Stomach (tissue), 9 donors: ENCODE results near the gene SMPD3. TPM values are rescaled to one million over a fixed set of nuclear protein-coding genes. Genes with fewer than 3 reads are reported as not detected.

ENCODE experiments used
- DNase-seq, 2 donors: peaks; one replicate each; pipeline versions ENCODE4 v3.0.0 to v3.0.0-alpha.2; 2013 to 2019
- H3K27ac ChIP-seq, 5 donors: fragments of 200-600 bp in 4 of 5; sonication (generic) in 4 of 5; one replicate each; pipeline ENCODE4 v1.5.1; 2013 to 2019; ENCODE audit warnings: mild to moderate bottlenecking in 1 of 5, moderate library complexity in 1 of 5
- H3K27me3 ChIP-seq, 3 donors: fragments of 200-600 bp; sonication (generic); one replicate each; pipeline ENCODE4 v1.5.1; 2017 to 2019; ENCODE audit warnings: mixed run types in 1 of 3
- H3K36me3 ChIP-seq, 4 donors: fragments of 200-600 bp; sonication (generic); 1 replicate in 3 of 4; 2 replicates in 1 of 4; pipeline ENCODE4 v1.5.1; 2016 to 2019
- H3K4me1 ChIP-seq, 4 donors: fragments of 200-600 bp; sonication (generic); one replicate each; pipeline ENCODE4 v1.5.1; 2016 to 2019
- H3K4me3 ChIP-seq, 4 donors: fragments of 200-600 bp; sonication (generic) in 3 of 4; one replicate each; pipeline ENCODE4 v1.5.1; 2016 to 2019; ENCODE audit warnings: mild to moderate bottlenecking in 1 of 4
- H3K9me3 ChIP-seq, 4 donors: fragments of 200-600 bp; sonication (generic); one replicate each; pipeline ENCODE4 v1.5.1; 2016 to 2019
- EP300 ChIP-seq: sonication (generic); formaldehyde crosslinking; IDR thresholded peaks from one replicate; pipeline ENCODE4 v1.6.1; 2017; ENCODE audit warnings: antibody characterized with exemption
- POLR2A ChIP-seq, 4 donors: fragments of 450-650 bp; IDR thresholded peaks; one replicate each; pipeline ENCODE4 v1.6.1; 2016; ENCODE audit warnings: antibody characterized with exemption in 4 of 4, control low read depth in 2 of 4, mild to moderate bottlenecking in 1 of 4, moderate library complexity in 1 of 4
- POLR2AphosphoS5 ChIP-seq, 3 donors: sonication (generic); formaldehyde crosslinking; IDR thresholded peaks; one replicate each; pipeline ENCODE4 v1.6.1; 2016; ENCODE audit warnings: antibody characterized with exemption in 3 of 3
- WGBS, 5 donors: extraction: QIAGEN DNeasy Blood & Tissue Kit in 3 of 5; methylation state at CpG; one replicate each; pipeline versions ENCODE4 v1.1.5 to v1.1.7; 2013 to 2018; 5-methylcytosine and 5-hydroxymethylcytosine counted together
- intact Hi-C: fragments of 100-400 bp; cut with DNase I; formaldehyde crosslinking; loops from one replicate; pipeline ENCODE4 v1.15.1; 2023; ENCODE audit warnings: low total_unique reads
- polyA plus RNA-seq, 3 donors: library from polyadenylated mRNA; stranded (reverse); fragments of 200-250 nt; gene quantifications; one replicate each; pipeline ENCODE4 v1.2.3, GENCODE V29; 2013
- total RNA-seq, 5 donors: library from RNA; depleted of rRNA; stranded (reverse); fragments of >200 nt; gene quantifications; one replicate each; pipeline versions ENCODE4 v1.1.0 to v1.2.3, GENCODE V29; 2014 to 2016
- TF ChIP-seq, protein P1 (sequence below), 7 experiments: fragments of 450-650 bp in 4 of 7; fragments of 200-600 bp in 3 of 7; sonication (generic) in 3 of 7; IDR thresholded peaks; one replicate each; pipeline ENCODE4 v1.5.1; 2016 to 2019; ENCODE audit warnings: antibody characterized with exemption in 7 of 7, control low read depth in 2 of 7, mild to moderate bottlenecking in 1 of 7
- donor health status: healthy with polysubstance abuse.
- donor health status: Bipolar disorder and iron deficiency.
- donor health status: healthy.

The SMPD3 gene
- total and polyA plus RNA-seq, 8 donors, result 1.7 to 110 (median 53.7) TPM

DNA sequence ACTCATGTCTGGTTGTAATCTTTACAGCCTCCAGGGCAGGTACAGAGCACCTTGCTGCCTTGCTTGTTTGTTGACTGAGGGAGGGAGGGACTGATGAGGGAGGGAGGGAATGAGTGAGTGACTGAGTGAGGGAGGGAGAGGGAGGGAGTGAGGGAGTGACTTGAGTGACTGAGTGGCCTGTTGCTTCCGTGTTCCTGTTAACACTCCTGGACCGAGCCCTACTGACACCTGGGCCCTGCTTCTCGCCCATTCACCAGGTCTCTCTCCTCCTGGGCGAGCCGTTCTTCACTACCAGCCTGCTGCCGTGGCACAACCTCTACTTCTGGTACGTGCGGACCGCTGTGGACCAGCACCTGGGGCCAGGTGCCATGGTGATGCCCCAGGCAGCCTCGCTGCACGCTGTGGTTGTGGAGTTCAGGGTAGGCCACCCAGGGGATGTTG lies 96.3 kb downstream of the SMPD3 start:
- no peaks in the 10 kb centered on the region for H3K27me3 ChIP-seq
- peak in 2 of 3 donors; percentile 15 to 64 for TF ChIP-seq POLR2AphosphoS5 (IDR thresholded peaks at IDR 0.05)
- no peak for TF ChIP-seq POLR2A (IDR thresholded peaks at IDR 0.05)
- peak; percentile 75 to 93 for DNase-seq
- H3K9me3 ChIP-seq, result no peaks in the 10 kb centered on the region
- peak overlapping the region in 2 of 4 donors; percentile 19 to 26 for H3K4me3 ChIP-seq
- peaks cover 10 to 26% (median 18%) of the 10 kb centered on the region in 4 donors for H3K4me1 ChIP-seq
- H3K27ac ChIP-seq, result peak overlapping the region; percentile 29 to 82 (median 65)
- intact Hi-C loops, result no loop called here
- 40 to 74% (median 58%) methylated on average over 9 to 11 of the region's 11 CpGs for WGBS, 5 donors
- H3K36me3 ChIP-seq, result peaks cover 64 to 100% (median 100%) of the 10 kb centered on the region in 4 donors

DNA sequence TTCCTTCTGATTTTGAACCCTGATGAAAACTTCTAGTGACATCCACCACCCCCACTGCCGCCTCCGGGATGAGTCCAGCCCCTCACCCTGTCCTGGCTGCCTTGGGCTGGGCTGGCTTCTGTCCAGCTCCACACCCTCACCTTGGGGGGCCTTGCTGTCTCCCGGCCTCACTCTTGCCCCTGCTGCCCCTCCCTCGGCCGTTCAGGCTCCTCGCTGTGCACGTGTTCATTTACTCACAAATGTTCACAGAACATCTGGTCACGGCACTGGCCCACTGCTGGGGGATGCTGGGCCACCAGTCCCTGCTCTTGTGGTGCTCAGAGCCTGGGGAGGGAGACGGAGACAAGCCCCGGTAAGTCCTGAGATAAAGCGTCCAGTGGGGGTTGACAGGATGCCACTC lies 96.8 kb downstream of the SMPD3 start:
- Histone ChIP-seq H3K27me3 (no peaks in the 10 kb centered on the region), H3K27ac (peak overlapping the region in 4 of 5 donors; percentile 18 to 68 (median 47)), H3K4me3 (peak overlapping the region in 1 of 4 donors; percentile 26), H3K4me1 (peaks cover 10 to 21% (median 15%) of the 10 kb centered on the region in 4 donors), H3K36me3 (peaks cover 59 to 100% (median 100%) of the 10 kb centered on the region in 4 donors), H3K9me3 (no peaks in the 10 kb centered on the region)
- no peak for DNase-seq
- intact Hi-C loops, result no loop called here
- TF ChIP-seq POLR2AphosphoS5 (IDR thresholded peaks at IDR 0.05) (no peak), POLR2A (IDR thresholded peaks at IDR 0.05) (no peak), EP300 (no peak)
- TF ChIP-seq, protein P1, sequence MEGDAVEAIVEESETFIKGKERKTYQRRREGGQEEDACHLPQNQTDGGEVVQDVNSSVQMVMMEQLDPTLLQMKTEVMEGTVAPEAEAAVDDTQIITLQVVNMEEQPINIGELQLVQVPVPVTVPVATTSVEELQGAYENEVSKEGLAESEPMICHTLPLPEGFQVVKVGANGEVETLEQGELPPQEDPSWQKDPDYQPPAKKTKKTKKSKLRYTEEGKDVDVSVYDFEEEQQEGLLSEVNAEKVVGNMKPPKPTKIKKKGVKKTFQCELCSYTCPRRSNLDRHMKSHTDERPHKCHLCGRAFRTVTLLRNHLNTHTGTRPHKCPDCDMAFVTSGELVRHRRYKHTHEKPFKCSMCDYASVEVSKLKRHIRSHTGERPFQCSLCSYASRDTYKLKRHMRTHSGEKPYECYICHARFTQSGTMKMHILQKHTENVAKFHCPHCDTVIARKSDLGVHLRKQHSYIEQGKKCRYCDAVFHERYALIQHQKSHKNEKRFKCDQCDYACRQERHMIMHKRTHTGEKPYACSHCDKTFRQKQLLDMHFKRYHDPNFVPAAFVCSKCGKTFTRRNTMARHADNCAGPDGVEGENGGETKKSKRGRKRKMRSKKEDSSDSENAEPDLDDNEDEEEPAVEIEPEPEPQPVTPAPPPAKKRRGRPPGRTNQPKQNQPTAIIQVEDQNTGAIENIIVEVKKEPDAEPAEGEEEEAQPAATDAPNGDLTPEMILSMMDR (IDR thresholded peaks at IDR 0.05), result no peak
- 38 to 68% (median 56%) methylated on average over 11 of the region's 11 CpGs for WGBS, 5 donors

DNA sequence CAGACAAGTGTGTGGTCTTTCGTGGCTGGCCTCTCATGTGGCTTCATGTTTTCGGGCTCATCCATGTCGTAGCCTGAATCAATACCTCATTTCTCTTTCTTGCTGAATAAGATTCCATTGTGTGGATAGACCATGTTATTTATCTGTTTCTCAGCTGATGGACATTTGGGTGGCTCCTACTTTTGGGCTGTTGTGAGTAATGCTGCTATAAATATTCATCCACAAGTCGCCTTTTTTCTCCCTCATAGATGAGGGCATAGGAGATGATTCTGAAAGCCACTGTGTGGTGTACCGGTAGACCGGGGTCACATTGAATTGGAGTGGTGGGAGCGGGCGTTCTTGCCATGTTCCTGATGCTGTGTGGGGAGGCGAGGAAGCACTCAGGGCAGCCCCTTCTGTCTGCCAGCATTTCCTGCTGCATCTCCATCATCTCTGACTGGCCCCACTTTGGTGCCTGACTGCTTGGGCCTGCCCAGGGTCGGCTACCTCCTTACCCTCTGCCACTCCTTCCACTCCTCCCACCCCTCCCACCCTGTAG lies 97.4 kb downstream of the SMPD3 start:
- TF ChIP-seq, protein P1 (IDR thresholded peaks at IDR 0.05), result no peak
- TF ChIP-seq POLR2AphosphoS5 (IDR thresholded peaks at IDR 0.05) (no peak), EP300 (no peak), POLR2A (IDR thresholded peaks at IDR 0.05) (no peak)
- intact Hi-C loops, result no loop called here

DNA sequence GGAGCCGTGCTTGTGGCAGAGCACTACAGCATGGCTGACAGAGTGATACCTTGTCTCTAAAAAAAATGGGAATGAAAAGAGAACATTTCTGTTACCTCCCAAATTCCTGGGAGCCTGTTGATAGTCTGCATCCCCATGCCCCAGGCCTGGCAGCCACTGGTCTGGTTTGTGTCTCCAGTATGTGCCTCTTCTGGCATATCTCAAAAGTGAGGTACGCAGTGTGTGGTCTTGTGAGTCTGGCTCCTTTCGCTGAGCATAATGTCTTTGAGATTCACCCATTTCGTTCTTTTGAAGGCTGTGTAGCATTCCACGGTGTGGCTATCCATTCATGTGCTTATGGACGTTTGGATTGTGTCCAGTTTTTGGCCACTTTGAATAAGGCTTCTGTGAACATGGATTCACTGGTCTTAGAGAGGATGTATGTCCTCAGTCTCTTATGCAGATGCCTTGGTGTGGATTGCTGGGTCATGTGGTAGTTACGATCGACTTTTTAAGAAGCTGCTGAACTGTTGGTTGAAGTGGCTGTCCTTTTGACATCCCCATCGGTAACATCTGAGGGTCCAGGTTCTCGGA lies 98.4 kb downstream of the SMPD3 start:
- Histone ChIP-seq H3K9me3 (no peaks in the 10 kb centered on the region), H3K4me3 (no peak overlapping the region), H3K27ac (no peak overlapping the region), H3K27me3 (no peaks in the 10 kb centered on the region), H3K4me1 (peaks cover 6 to 10% (median 7%) of the 10 kb centered on the region in 4 donors), H3K36me3 (peaks cover 56 to 100% (median 100%) of the 10 kb centered on the region in 4 donors)
- no peak for DNase-seq
- WGBS, 5 donors, result 94 to 97% (median 96%) methylated on average over 10 of the region's 10 CpGs
- intact Hi-C loops, result no loop called here
- TF ChIP-seq POLR2AphosphoS5 (IDR thresholded peaks at IDR 0.05), result no peak
- TF ChIP-seq, protein P1 (IDR thresholded peaks at IDR 0.05), result no peak
- TF ChIP-seq EP300, result no peak
- TF ChIP-seq POLR2A (IDR thresholded peaks at IDR 0.05), result no peak

More for the DNA sequence above, 97.4 kb downstream of the SMPD3 start:
- no peak overlapping the region for H3K27ac ChIP-seq
- H3K9me3 ChIP-seq, result no peaks in the 10 kb centered on the region
- no peak overlapping the region for H3K4me3 ChIP-seq
- H3K4me1 ChIP-seq, result peaks cover 9 to 15% (median 10%) of the 10 kb centered on the region in 4 donors
- H3K36me3 ChIP-seq, result peaks cover 61 to 100% (median 100%) of the 10 kb centered on the region in 4 donors
- no peaks in the 10 kb centered on the region for H3K27me3 ChIP-seq
- no peak for DNase-seq
- WGBS, 5 donors, result 88 to 95% (median 93%) methylated on average over 10 of the region's 10 CpGs
